Measurements from ENCODE around the gene NEURL3.

Gene NEURL3

GRCh38 chr2:96517079-96517478, 11.9 kb upstream of the NEURL3 start:
- no peak for DNase-seq (ENCODE audit: low read depth in 1 of 2, low spot score in 1 of 2)
- H3K27ac ChIP-seq (replicated peaks), result no peak overlapping the region
- no peak overlapping the region for H3K4me3 ChIP-seq (replicated peaks; ENCODE audit: insufficient read depth, low read length)
- TF ChIP-seq GABPA (IDR thresholded peaks at IDR 0.05; ENCODE audit: low read depth) (no peak), REST (IDR thresholded peaks at IDR 0.05; ENCODE audit: insufficient replicate concordance, low read depth) (no peak), SPI1 (IDR thresholded peaks at IDR 0.05; ENCODE audit: borderline replicate concordance, low read depth) (no peak), CTCF (IDR thresholded peaks at IDR 0.05; ENCODE audit: insufficient read depth, low read length) (no peak), POLR2AphosphoS5 (IDR thresholded peaks at IDR 0.05; ENCODE audit: low read depth) (no peak)
- H3K27me3 ChIP-seq (ENCODE audit: insufficient read depth, poor library complexity, severe bottlenecking), result no peaks in the 10 kb centered on the region

- H3K27me3 ChIP-seq (ENCODE audit: insufficient read depth, poor library complexity, severe bottlenecking), result no peaks in the 10 kb centered on the region
- no peak overlapping the region for H3K27ac ChIP-seq (replicated peaks)
Observed at GRCh38 chr2:96514521-96514920, 9.4 kb upstream of the NEURL3 start.

GRCh38 chr2:96512341-96512740, 7.2 kb upstream of the NEURL3 start:
- Histone ChIP-seq H3K27ac (replicated peaks) (no peak overlapping the region), H3K27me3 (ENCODE audit: insufficient read depth, poor library complexity, severe bottlenecking) (no peaks in the 10 kb centered on the region), H3K4me3 (replicated peaks; ENCODE audit: insufficient read depth, low read length) (no peak overlapping the region)
- TF ChIP-seq POLR2AphosphoS5 (IDR thresholded peaks at IDR 0.05; ENCODE audit: low read depth), result no peak
- no peak for TF ChIP-seq GABPA (IDR thresholded peaks at IDR 0.05; ENCODE audit: low read depth)
- TF ChIP-seq SPI1 (IDR thresholded peaks at IDR 0.05; ENCODE audit: borderline replicate concordance, low read depth), result no peak
- TF ChIP-seq CTCF (IDR thresholded peaks at IDR 0.05; ENCODE audit: insufficient read depth, low read length), result no peak
- TF ChIP-seq REST (IDR thresholded peaks at IDR 0.05; ENCODE audit: insufficient replicate concordance, low read depth), result no peak
- DNase-seq (ENCODE audit: low read depth in 1 of 2, low spot score in 1 of 2), result no peak

More at GRCh38 chr2:96514521-96514920, 9.4 kb upstream of the NEURL3 start:
- no peak overlapping the region for H3K4me3 ChIP-seq (replicated peaks; ENCODE audit: insufficient read depth, low read length)
- TF ChIP-seq POLR2AphosphoS5 (IDR thresholded peaks at IDR 0.05; ENCODE audit: low read depth), result no peak
- TF ChIP-seq CTCF (IDR thresholded peaks at IDR 0.05; ENCODE audit: insufficient read depth, low read length), result no peak
- no peak for TF ChIP-seq GABPA (IDR thresholded peaks at IDR 0.05; ENCODE audit: low read depth)
- TF ChIP-seq SPI1 (IDR thresholded peaks at IDR 0.05; ENCODE audit: borderline replicate concordance, low read depth), result no peak
- no peak for TF ChIP-seq REST (IDR thresholded peaks at IDR 0.05; ENCODE audit: insufficient replicate concordance, low read depth)
- DNase-seq (ENCODE audit: low read depth in 1 of 2, low spot score in 1 of 2), result no peak

Measured in HL-60 (cell line).